ENCODE results near the gene SH3BGR.

SH3BGR gene

DNA sequence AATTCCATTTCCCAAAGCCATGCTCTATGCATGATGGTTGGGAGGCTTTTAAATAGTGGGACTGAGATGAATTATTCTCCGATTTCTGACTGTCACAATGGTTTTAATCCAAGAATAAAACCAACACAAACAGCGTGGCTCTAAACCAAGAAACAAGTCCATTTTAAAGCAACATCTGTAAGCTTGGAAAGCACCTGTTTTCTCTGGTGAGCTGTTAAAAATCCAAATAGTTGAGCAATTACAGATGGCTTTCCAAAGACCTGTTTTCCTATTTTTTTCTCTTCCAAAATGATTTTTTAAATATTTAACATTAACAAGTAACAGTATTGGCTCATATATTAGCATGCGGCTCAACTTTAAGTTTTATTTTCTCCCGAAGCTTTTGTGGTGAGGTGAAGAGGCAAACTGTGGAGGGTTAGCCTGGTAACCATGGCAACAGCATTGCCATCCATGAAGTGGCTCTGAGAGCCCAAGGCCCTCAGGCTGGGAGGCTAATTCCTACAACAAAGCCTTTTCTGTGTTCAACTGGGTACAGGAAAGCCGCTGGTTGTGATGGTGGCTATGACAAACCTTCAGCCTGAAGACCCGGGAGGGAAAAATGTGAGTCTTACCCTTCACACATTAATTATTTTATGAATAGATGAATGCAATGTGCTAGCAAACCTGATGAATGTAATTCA is 104.3 kb downstream of the SH3BGR start:
- DNase-seq = no peak

DNA sequence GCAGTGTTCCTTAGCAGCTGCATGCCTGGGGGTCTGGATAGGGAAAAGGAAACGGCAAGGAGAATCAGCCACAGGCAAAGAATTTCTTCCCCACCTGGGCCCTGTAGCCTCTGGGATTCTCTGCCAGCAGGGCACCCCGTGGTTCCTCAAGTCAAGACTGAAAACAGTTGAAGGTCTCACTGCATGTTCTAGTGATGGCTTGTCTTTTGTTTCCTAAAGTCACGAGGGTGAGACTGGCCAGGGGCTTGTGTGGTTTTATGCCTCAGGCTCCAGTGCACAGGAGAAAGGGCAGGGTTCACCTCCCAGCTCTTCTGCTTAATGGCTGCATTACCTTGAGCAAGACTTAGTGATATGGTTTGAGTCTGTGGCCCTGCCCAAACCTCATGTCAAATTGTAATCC is 107.7 kb downstream of the SH3BGR start:
- no peak for DNase-seq

DNA sequence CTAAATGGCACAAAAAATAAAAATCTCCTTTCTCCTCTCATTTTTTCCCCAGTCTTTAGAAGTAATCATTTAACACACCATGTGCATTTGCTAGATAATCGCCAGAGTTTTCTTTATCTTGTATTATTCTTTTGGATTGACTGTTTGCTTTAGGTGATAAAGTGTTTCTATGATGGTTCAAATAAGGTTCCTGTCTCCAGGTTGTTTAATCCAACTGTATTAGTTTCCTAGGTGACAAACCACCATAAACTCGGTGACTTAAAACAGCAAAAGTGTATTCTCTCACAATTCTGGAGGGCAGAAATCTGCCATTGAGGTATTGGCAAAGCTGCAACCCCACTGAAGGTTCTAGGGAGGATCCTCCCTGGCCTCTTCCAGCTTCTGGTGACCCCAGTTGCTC is 109.4 kb downstream of the SH3BGR start:
- DNase-seq = no peak

DNA sequence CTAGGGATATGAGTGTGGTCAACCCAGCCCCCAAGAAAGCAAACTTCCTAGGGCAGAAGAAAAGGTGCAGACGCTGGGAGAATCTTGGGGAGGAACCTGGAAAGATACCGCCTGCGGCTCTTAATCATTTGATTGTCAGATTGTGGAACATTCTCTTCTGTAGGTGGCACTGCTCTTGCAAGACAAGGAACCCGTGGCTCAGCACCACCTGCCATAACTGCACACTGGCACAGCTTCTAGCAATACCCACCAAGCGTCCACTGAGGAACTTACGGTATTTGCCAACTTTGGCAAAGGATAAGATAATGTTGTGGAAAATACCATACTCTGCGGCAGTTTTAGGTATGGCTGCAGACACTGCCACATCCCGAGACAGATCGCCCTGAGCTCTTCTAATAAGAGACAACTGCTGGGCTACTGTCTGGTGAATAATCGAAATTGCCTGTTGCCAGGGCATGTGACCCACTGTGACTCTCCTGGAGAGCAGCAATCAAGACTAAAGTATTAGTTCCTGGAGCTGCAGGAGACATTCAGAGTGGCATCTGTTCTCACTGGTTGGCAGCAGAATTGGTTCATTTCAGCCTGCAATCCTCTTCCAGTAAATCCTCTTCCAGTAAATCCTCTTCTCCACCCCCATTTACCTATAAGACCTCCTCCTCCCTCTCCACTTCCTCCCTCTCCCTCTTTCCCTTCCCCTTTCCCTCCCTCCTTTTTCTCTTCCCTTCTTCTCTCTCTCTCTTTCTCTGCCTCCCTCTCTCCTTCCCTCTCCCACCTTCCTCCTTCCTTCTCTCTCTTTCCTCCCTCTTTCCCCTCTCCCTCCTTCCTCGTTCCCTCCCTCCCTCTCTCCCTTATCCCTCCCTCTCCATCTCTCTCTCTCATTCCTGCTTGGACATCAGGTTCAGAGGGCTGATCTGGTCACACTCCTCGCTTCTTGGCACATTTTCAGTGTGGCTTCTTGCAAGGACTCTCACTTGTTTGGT is 111.3 kb downstream of the SH3BGR start:
- no peak for DNase-seq

DNA sequence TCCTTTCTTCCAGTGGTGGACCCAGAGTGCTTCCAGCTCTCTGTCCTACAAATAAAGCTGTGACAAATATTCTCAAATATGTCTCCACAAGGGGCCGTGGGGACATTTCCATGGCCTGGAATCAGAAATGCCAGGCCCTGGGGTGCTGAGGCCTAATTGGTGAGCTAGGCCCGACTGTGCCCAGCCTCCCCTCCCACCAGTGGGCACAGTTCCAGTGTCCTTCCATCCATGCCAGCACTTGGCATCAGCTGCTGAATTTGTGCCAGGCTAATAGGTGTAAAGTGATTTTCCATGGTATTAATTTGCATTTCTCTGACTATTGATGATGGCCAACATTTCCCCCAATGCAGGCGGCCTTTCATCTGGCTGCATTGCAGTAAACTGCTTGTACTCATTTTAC is 112.4 kb downstream of the SH3BGR start:
- no peak for DNase-seq
